OCI-LY1 (cell line): ENCODE results near the gene TMEM132C.

ENCODE experiments used
- EZH2 ChIP-seq: fragments of 200-600 bp; sonication (generic), shearing (Covaris generic); IDR thresholded peaks from 2 replicates; pipeline ENCODE4 v1.8.0; 2017; ENCODE audit warnings: borderline replicate concordance, mixed run types, mild to moderate bottlenecking, antibody characterized with exemption, low read length, moderate library complexity, mixed read lengths
- TF ChIP-seq, protein P1 (sequence below): fragments of 200-600 bp; sonication (generic), shearing (Covaris generic); IDR thresholded peaks from 2 replicates; pipeline ENCODE4 v1.5.1; 2017; ENCODE audit warnings: mild to moderate bottlenecking, antibody characterized with exemption, low read length, moderate library complexity, mixed read lengths

DNA sequence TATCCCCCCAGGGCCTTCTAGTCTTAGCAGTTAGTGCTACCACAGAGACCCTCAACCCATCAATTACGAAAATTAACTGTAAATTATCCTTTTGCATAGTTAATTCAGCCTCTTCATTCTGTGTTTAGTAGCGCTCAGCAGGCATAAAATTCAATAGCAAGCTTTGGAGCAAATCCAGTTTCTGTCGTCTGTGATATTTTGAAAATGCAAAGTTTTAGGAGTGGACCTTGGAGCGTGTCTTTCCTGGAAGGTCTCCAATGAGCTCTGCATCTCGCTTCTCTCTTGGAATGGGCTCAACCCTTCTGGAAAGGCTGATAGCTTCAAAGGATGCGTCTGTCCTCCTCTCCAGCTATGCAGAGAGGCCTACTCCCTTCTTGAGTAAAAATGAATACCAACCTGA is 333.9 kb downstream of the TMEM132C start:
- TF ChIP-seq, protein P1, sequence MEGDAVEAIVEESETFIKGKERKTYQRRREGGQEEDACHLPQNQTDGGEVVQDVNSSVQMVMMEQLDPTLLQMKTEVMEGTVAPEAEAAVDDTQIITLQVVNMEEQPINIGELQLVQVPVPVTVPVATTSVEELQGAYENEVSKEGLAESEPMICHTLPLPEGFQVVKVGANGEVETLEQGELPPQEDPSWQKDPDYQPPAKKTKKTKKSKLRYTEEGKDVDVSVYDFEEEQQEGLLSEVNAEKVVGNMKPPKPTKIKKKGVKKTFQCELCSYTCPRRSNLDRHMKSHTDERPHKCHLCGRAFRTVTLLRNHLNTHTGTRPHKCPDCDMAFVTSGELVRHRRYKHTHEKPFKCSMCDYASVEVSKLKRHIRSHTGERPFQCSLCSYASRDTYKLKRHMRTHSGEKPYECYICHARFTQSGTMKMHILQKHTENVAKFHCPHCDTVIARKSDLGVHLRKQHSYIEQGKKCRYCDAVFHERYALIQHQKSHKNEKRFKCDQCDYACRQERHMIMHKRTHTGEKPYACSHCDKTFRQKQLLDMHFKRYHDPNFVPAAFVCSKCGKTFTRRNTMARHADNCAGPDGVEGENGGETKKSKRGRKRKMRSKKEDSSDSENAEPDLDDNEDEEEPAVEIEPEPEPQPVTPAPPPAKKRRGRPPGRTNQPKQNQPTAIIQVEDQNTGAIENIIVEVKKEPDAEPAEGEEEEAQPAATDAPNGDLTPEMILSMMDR: no peak
- TF ChIP-seq EZH2: no peak
